ENCODE data around the gene C13orf46. TPM values are rescaled to one million over a fixed set of nuclear protein-coding genes. Genes with fewer than 3 reads are reported as not detected.

C13orf46 gene
- total RNA-seq, 4 donors from 2014 or later: 0.41 to 77.4 (median 1.1) TPM; not detected in 1

DNA sequence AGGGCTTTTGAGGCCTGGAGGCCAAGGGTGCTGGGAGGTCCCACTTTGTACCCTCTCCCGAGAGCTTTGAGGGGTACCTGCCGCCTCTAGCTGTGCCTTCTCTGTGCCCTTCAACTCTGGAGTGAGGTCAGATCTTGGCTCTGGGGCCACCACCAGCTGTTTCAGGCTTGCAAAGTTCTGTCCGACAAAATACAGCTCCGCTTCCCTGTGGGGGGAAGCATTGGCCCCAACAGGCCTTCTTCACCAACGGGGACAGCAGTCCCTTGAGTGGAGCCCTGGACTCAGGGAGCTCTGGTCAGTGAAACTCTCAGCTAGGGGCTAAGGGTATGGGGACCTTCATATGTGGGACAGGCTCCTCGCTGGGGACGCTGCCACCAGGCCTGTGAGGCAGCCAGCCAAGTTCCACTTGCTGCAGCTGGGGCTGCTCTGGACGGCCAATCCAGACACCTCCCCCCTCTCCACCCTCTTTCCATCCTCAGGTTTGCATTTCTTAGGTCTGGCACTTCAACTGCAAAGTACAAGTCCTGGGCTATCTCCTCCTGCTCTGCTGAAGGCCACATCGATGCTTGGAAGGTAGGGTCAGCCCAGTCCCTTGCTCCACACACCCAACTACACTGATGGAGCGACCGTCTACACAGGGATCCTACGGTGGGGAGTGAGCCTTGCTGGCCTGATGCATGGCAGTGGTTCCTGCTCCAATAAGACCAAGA lies 46.8 kb downstream of the C13orf46 start:
- intact Hi-C loops (cut with DNase I; ENCODE audit: low total_unique reads) (no loop called here), in situ Hi-C loops (cut with MboI; ENCODE audit: low pct_ligation_motif_present in 1 of 4, low pct_unique_long_range_greater_than_20kb in 1 of 4, low sequenced_read_pairs in 3 of 4) (no loop called here)
- H3K36me3 ChIP-seq: no peaks in the 10 kb centered on the region
- peaks cover 0 to 25% (median 10%) of the 10 kb centered on the region in 4 donors for H3K4me1 ChIP-seq
- no peak overlapping the region for H3K4me3 ChIP-seq
- H3K27me3 ChIP-seq: peaks cover 3% of the 10 kb centered on the region
- TF ChIP-seq EP300 (IDR thresholded peaks at IDR 0.05; ENCODE audit: low read depth) (no peak), POLR2AphosphoS5 (IDR thresholded peaks at IDR 0.05) (no peak), POLR2A (IDR thresholded peaks at IDR 0.05) (no peak)
- TF ChIP-seq, protein P1, sequence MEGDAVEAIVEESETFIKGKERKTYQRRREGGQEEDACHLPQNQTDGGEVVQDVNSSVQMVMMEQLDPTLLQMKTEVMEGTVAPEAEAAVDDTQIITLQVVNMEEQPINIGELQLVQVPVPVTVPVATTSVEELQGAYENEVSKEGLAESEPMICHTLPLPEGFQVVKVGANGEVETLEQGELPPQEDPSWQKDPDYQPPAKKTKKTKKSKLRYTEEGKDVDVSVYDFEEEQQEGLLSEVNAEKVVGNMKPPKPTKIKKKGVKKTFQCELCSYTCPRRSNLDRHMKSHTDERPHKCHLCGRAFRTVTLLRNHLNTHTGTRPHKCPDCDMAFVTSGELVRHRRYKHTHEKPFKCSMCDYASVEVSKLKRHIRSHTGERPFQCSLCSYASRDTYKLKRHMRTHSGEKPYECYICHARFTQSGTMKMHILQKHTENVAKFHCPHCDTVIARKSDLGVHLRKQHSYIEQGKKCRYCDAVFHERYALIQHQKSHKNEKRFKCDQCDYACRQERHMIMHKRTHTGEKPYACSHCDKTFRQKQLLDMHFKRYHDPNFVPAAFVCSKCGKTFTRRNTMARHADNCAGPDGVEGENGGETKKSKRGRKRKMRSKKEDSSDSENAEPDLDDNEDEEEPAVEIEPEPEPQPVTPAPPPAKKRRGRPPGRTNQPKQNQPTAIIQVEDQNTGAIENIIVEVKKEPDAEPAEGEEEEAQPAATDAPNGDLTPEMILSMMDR (IDR thresholded peaks at IDR 0.05): no peak
- H3K9me3 ChIP-seq: no peaks in the 10 kb centered on the region
- DNase-seq: no peak
- peak overlapping the region; percentile 7 to 66 (median 40) for H3K27ac ChIP-seq
- WGBS, 2 donors (ENCODE audit: low coverage in 1 of 2): 78 to 90% methylated on average over 6 to 12 of the region's 12 CpGs

DNA sequence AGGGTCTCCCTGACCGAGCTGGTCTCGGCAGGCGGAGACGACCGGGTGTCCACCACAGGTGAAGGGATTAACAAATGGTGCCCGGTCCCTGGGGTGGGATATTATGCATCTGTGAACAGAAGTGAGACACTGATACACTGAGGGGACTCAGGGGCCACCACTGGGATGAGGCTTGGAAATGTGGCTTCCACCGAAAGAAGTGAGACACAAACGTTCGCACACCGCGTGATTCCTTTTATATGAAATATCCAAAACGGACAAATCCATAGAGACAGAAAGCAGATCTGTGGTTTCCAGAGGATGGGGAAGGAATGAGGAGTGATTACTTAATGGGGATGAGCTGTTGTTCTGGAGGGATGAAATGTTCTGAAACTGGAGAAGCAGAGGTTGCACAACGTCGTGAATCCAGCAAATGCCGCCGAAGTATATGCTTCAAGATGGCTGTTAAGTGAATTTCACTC lies 47.5 kb downstream of the C13orf46 start:
- 84 to 87% methylated on average over 15 to 16 of the region's 16 CpGs for WGBS, 2 donors (ENCODE audit: low coverage in 1 of 2)
- Histone ChIP-seq H3K4me1 (peaks cover 0 to 25% (median 10%) of the 10 kb centered on the region in 4 donors), H3K4me3 (no peak overlapping the region), H3K27me3 (no peaks in the 10 kb centered on the region), H3K9me3 (no peaks in the 10 kb centered on the region), H3K36me3 (no peaks in the 10 kb centered on the region), H3K27ac (peak overlapping the region in 3 of 4 donors; percentile 7 to 42 (median 15))
- in situ Hi-C loops (cut with MboI; ENCODE audit: low pct_ligation_motif_present in 1 of 4, low pct_unique_long_range_greater_than_20kb in 1 of 4, low sequenced_read_pairs in 3 of 4) (no loop called here), intact Hi-C loops (cut with DNase I; ENCODE audit: low total_unique reads) (no loop called here)
- TF ChIP-seq POLR2AphosphoS5 (IDR thresholded peaks at IDR 0.05) (no peak), POLR2A (IDR thresholded peaks at IDR 0.05) (no peak), EP300 (IDR thresholded peaks at IDR 0.05; ENCODE audit: low read depth) (no peak)
- TF ChIP-seq, protein P1 (IDR thresholded peaks at IDR 0.05): no peak
- DNase-seq: no peak

DNA sequence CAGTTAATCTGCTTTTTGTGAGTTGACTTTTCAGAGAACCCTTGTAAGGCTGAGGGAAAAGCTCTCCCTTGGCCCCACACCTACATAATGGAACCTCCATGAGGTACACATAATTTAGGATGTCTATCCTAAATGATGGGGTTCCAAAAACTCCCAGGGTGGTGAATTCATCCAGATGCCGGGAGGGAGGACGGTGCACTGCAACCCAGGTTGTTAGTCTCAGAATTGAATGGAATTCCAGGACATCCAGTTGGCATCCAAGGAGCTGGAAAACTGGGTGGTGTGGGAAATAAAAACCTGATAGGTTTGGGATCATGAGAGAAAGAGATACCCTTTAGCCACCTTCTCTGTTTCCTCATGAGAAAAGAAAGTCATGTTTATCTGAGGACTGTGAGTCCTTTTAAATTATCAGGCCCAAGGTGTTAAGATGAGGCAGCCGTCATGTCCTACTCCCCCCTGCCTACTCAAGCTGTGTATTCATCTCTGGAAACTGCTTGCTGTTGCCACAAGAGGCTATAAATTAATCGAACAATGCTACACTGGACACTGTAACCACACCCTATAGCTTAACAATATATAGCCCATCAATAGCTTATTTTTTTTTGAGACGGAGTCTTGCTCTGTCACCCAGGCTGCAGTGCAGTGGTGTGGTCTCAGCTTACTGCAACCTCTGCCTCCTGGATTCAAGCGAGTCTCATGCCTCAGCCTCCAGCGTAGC lies 49.5 kb downstream of the C13orf46 start:
- TF ChIP-seq POLR2AphosphoS5 (IDR thresholded peaks at IDR 0.05) (no peak), EP300 (IDR thresholded peaks at IDR 0.05; ENCODE audit: low read depth) (no peak), POLR2A (IDR thresholded peaks at IDR 0.05) (no peak)
- TF ChIP-seq, protein P1 (IDR thresholded peaks at IDR 0.05): no peak
- Histone ChIP-seq H3K9me3 (no peaks in the 10 kb centered on the region), H3K4me3 (no peak overlapping the region), H3K27me3 (no peaks in the 10 kb centered on the region), H3K27ac (no peak overlapping the region), H3K36me3 (no peaks in the 10 kb centered on the region), H3K4me1 (peaks cover 0 to 22% (median 8%) of the 10 kb centered on the region in 4 donors)
- in situ Hi-C loops (cut with MboI; ENCODE audit: low pct_ligation_motif_present in 1 of 4, low pct_unique_long_range_greater_than_20kb in 1 of 4, low sequenced_read_pairs in 3 of 4): no loop called here
- WGBS, 2 donors (ENCODE audit: low coverage in 1 of 2): 85 to 97% methylated on average over 5 to 7 of the region's 7 CpGs
- intact Hi-C loops (cut with DNase I; ENCODE audit: low total_unique reads): no loop called here
- DNase-seq: no peak

DNA sequence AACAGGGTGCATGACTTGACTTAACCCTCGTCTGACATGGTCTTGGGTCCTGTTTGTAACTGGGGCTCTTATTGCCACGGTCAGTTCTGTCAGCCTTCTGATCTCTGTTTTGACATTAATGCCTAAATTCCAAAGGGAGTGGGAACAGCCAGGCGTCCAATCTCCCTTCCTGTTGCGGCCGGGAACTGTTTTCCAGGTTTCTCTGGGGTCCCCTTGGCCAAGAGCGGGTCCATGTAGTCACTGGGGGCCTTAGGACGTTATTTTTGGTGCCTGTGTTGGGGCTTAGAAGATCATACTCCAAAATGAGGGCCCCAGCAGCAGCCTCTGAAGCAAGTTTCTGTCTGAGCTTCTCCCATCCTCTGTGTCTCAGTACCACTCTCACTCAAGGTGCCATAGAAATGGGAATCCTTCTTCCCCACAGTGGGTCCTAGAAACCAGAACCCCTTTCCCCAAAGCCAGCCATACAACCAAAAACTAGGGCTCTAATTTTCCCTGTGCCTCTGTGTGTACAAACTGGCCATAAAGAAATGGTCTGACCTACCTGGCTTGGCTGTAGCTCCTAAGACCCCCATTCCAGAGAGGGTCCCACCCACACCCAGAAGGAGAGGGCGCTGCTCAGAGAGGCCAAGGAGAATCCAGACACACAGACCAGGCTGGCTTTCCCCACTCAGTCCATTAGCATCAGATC lies 50.4 kb downstream of the C13orf46 start:
- intact Hi-C loops (cut with DNase I; ENCODE audit: low total_unique reads) (no loop called here), in situ Hi-C loops (cut with MboI; ENCODE audit: low pct_ligation_motif_present in 1 of 4, low pct_unique_long_range_greater_than_20kb in 1 of 4, low sequenced_read_pairs in 3 of 4) (no loop called here)
- Histone ChIP-seq H3K4me3 (no peak overlapping the region), H3K9me3 (no peaks in the 10 kb centered on the region), H3K4me1 (peaks cover 0 to 15% (median 2%) of the 10 kb centered on the region in 4 donors), H3K27ac (no peak overlapping the region), H3K27me3 (no peaks in the 10 kb centered on the region), H3K36me3 (no peaks in the 10 kb centered on the region)
- 76% methylated on average over 8 of the region's 8 CpGs; no CpG with 5 or more reads in 1 of the 2 donors for WGBS, 2 donors (ENCODE audit: low coverage in 1 of 2)
- no peak for DNase-seq
- TF ChIP-seq, protein P1 (IDR thresholded peaks at IDR 0.05): no peak
- TF ChIP-seq POLR2AphosphoS5 (IDR thresholded peaks at IDR 0.05): no peak
- TF ChIP-seq EP300 (IDR thresholded peaks at IDR 0.05; ENCODE audit: low read depth): no peak
- no peak for TF ChIP-seq POLR2A (IDR thresholded peaks at IDR 0.05)
